K562 (cell line): ENCODE measurements around the gene FAM24A. TPM values are rescaled to one million over a fixed set of nuclear protein-coding genes. Genes with fewer than 3 reads are reported as not detected.

ENCODE experiments used
- ATAC-seq: fragments of 200-7000 bp; cut with Tn5 transposase; 3 replicates; pipeline ENCODE4 v1.9.1; 2020; ENCODE audit warnings: moderate library complexity
- BruUV-seq: library from RNA; stranded (reverse); fragments of 400-500 nt; replicated peaks from 2 replicates; lab custom pipeline; 2021; lab: Mats Ljungman, UMichigan
- CTCF ChIA-PET: fragments of 300-600 bp; formaldehyde crosslinking; extraction: SDS; loops from one replicate; lab custom pipeline; 2021; ENCODE audit warnings: low intra/inter-chr PET ratio; lab: Yijun Ruan, JAX
- POLR2A ChIA-PET: fragments of 300-600, 350-650 bp; sonication (Branson Sonifier 250); formaldehyde crosslinking; extraction: SDS; loops from one replicate; lab custom pipeline; 2021; ENCODE audit warnings: antibody characterized with exemption, inconsistent platforms; lab: Yijun Ruan, JAX
- DNase-seq, 4 experiments: peaks; one replicate each; pipeline versions ENCODE4 v3.0.0 to v3.0.0-alpha.2; 2011 to 2018; ENCODE audit warnings: low spot score in 3 of 4, mixed read lengths in 3 of 4; ENCODE audit errors: extremely low read depth in 1 of 4
- FAIRE-seq: peaks from 2 replicates; lab custom pipeline; 2011; peaks lifted over from hg19 to GRCh38; lab: Jason Lieb, UNC
- H2AFZ ChIP-seq: 2 replicates; pipeline ENCODE4 v1.6.0; 2011; ENCODE audit warnings: low read depth, low read length, control low read depth, inconsistent platforms
- H3K27ac ChIP-seq: fragments of 200-600 bp; 3 replicates; pipeline ENCODE4 v1.8.0; 2011; ENCODE audit warnings: low read depth, mild to moderate bottlenecking, control low read depth, inconsistent platforms, low read length, moderate library complexity, mixed read lengths; ENCODE audit errors: extremely low read depth
- H3K27me3 ChIP-seq, 2 experiments: fragments of 300-600 bp in 1 of 2; 2 replicates in 1 of 2; 3 replicates in 1 of 2; pipeline versions ENCODE4 v1.6.0 to v1.8.0; 2011; ENCODE audit warnings: inconsistent platforms in 2 of 2, low read length in 2 of 2, mild to moderate bottlenecking in 1 of 2, mixed read lengths in 1 of 2, moderate library complexity in 1 of 2; ENCODE audit not compliant: control insufficient read depth in 2 of 2, insufficient read depth in 2 of 2
- H3K36me3 ChIP-seq: fragments of 300-600 bp; 3 replicates; pipeline ENCODE4 v1.8.0; 2011; ENCODE audit warnings: mild to moderate bottlenecking, low read length, inconsistent platforms; ENCODE audit not compliant: control insufficient read depth, insufficient read depth
- H3K4me1 ChIP-seq, 2 experiments: fragments of 200-600 bp in 1 of 2; replicated peaks in 1 of 2; 2 replicates in 1 of 2; 3 replicates in 1 of 2; pipeline versions ENCODE4 v1.5.1 to v1.8.0; 2011; ENCODE audit warnings: inconsistent platforms in 2 of 2, low read length in 2 of 2, mild to moderate bottlenecking in 1 of 2, mixed read lengths in 1 of 2, moderate library complexity in 1 of 2; ENCODE audit not compliant: control insufficient read depth in 2 of 2, insufficient read depth in 2 of 2
- H3K4me2 ChIP-seq: 2 replicates; pipeline ENCODE4 v1.6.1; 2011; ENCODE audit warnings: low read length, control low read depth, inconsistent platforms, mixed read lengths; ENCODE audit not compliant: insufficient read depth
- H3K4me3 ChIP-seq: fragments of 200-600 bp; sonication (generic), shearing (Covaris generic); 2 replicates; pipeline ENCODE4 v1.5.1; 2016; ENCODE audit warnings: control low read depth, inconsistent platforms
- H3K79me2 ChIP-seq: fragments of 200-600 bp; 3 replicates; pipeline ENCODE4 v1.8.0; 2011; ENCODE audit warnings: low read length, inconsistent platforms; ENCODE audit not compliant: control insufficient read depth, insufficient read depth
- H3K9ac ChIP-seq, 2 experiments: 2 replicates each; pipeline versions ENCODE4 v1.6.0 to v1.6.1; 2011; ENCODE audit warnings: low read depth in 2 of 2, low read length in 2 of 2, control low read depth in 1 of 2, inconsistent platforms in 1 of 2, mild to moderate bottlenecking in 1 of 2, mixed read lengths in 1 of 2; ENCODE audit not compliant: insufficient read depth in 1 of 2
- H3K9me1 ChIP-seq: one replicate; pipeline ENCODE4 v1.6.0; 2011; ENCODE audit warnings: inconsistent platforms, mild to moderate bottlenecking, low read length, moderate library complexity; ENCODE audit not compliant: control insufficient read depth, insufficient read depth
- H3K9me3 ChIP-seq: replicated peaks from 2 replicates; pipeline ENCODE4 v1.5.1; 2011; ENCODE audit warnings: low read depth, low read length, inconsistent platforms; ENCODE audit not compliant: control insufficient read depth, insufficient read depth
- H4K20me1 ChIP-seq: replicated peaks from 2 replicates; pipeline ENCODE4 v1.6.1; 2011; ENCODE audit warnings: low read length, inconsistent platforms, mixed read lengths; ENCODE audit not compliant: control insufficient read depth, insufficient read depth
- DDX20 ChIP-seq: fragments of 450-650 bp; IDR thresholded peaks from 2 replicates; pipeline ENCODE4 v1.6.1; 2016; ENCODE audit warnings: missing genetic modification characterization, low read depth, mild to moderate bottlenecking, missing compliant biosample characterization, moderate library complexity
- EHMT2 ChIP-seq: fragments of 450-650 bp; IDR thresholded peaks from 2 replicates; pipeline ENCODE4 v1.6.1; 2018; ENCODE audit warnings: antibody characterized with exemption
- KAT2B ChIP-seq: IDR thresholded peaks from one replicate; pipeline ENCODE4 v1.6.1; 2012; ENCODE audit warnings: low read depth, mild to moderate bottlenecking, control low read depth, inconsistent platforms, low read length, moderate library complexity
- WGBS: fragments of 100-300 bp; shearing (Covaris generic); methylation state at CpG from one replicate; pipeline ENCODE4 v1.1.6; 2016; ENCODE audit warnings: low coverage, mixed read lengths; ENCODE audit not compliant: insufficient coverage; ENCODE audit errors: missing lambda C conversion rate; 5-methylcytosine and 5-hydroxymethylcytosine counted together
- in situ Hi-C: fragments of 300-500 bp; cut with MboI; formaldehyde crosslinking; loops from 4 replicates; pipeline ENCODE4 v1.15.0; 2018; ENCODE audit warnings: inconsistent platforms, mixed read lengths
- intact Hi-C: fragments of 100-400 bp; cut with micrococcal nuclease; formaldehyde crosslinking; loops from 2 replicates; pipeline ENCODE4 v1.14.2; 2022
- polyA plus RNA-seq, 8 experiments: library from polyadenylated mRNA; depleted of rRNA in 4 of 8; stranded (reverse) in 5 of 8; unstranded in 3 of 8; fragments of >200 nt; fragmentation: Nextera tagmentation in 2 of 8; fragmentation: Illumina TruSeq in 1 of 8; extraction: Ambion mirVana in 2 of 8; extraction: Trizol in 1 of 8; gene quantifications; 2 replicates each; pipeline versions ENCODE4 v1.2.1 to v1.2.3, GENCODE V29; 2011 to 2014; ENCODE audit warnings: inconsistent platforms in 1 of 8, missing spikeins in 1 of 8
- total RNA-seq, 7 experiments: library from RNA; depleted of rRNA in 6 of 7; stranded (reverse); fragments of >200 nt in 6 of 7; fragmentation: Illumina TruSeq in 2 of 7; extraction: Trizol in 2 of 7; gene quantifications; 2 replicates each; pipeline versions ENCODE4 v1.2.1 to v1.2.3, GENCODE V29; 2011 to 2021; ENCODE audit warnings: low replicate concordance in 1 of 7
- TF ChIP-seq, protein P1 (sequence below): sonication (generic); formaldehyde crosslinking; IDR thresholded peaks from 2 replicates; pipeline ENCODE4 v1.8.1; 2022; ENCODE audit warnings: missing genetic modification reagents
- TF ChIP-seq, protein P2 (sequence below): sonication (generic); formaldehyde crosslinking; IDR thresholded peaks from 2 replicates; pipeline ENCODE4 v1.8.0; 2023; ENCODE audit warnings: mild to moderate bottlenecking, missing genetic modification reagents
- TF ChIP-seq, protein P3 (sequence below): fragments of 250-450 bp; sonication (Bioruptor Pico); IDR thresholded peaks from 2 replicates; pipeline ENCODE4 v1.8.0; 2021; ENCODE audit warnings: borderline replicate concordance, mild to moderate bottlenecking, moderate library complexity; ENCODE audit not compliant: poor library complexity, severe bottlenecking
- TF ChIP-seq, protein P4 (sequence below): fragments of 250-450 bp; sonication (Bioruptor Pico); IDR thresholded peaks from 2 replicates; pipeline ENCODE4 v1.5.0; 2020; ENCODE audit warnings: mild to moderate bottlenecking, borderline replicate concordance
- TF ChIP-seq, protein P5 (sequence below), 2 experiments: IDR thresholded peaks; 2 replicates each; pipeline ENCODE4 v1.6.1; 2012; ENCODE audit warnings: improper control_type of control experiment in 2 of 2, low read depth in 2 of 2, low read length in 2 of 2, borderline replicate concordance in 1 of 2
- TF ChIP-seq, protein P6 (sequence below): fragments of 450-650 bp; IDR thresholded peaks from 2 replicates; pipeline ENCODE4 v1.6.1; 2016; ENCODE audit warnings: missing biosample characterization, missing genetic modification characterization

FAM24A gene
- total and polyA plus RNA-seq, 9 of the 15 experiments (the other 6 are each of a cell fraction or from before 2014, with no cell fraction given) = not detected

DNA sequence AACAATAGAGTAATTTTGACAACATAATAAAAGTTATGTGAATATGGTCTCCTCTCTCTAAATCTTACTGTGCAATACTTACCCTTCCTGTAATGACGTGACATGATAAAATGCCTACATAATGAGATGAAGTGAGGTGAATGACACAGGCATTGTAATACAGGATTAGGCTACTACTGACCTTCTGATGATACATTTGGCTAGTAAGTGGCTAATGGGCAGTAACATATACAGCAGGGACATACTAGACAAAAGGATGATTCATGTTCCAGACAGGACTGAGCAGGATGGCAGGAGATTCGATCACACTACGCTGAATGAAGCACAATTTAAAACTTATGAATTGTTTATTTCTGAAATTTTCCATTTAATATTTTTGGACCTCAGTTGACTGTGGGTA lies 38.9 kb downstream of the FAM24A start:
- H3K9ac ChIP-seq = no peak overlapping the region
- H3K9me3 ChIP-seq = no peaks in the 10 kb centered on the region
- H3K4me2 ChIP-seq = no peak overlapping the region
- BruUV-seq = no TSS peak
- ATAC-seq (no peak), DNase-seq (no peak), FAIRE-seq (no peak)
- POLR2A ChIA-PET = no interaction called here
- intact Hi-C loops = no loop called here
- in situ Hi-C loops = no loop called here
- no peaks in the 10 kb centered on the region for H3K27me3 ChIP-seq
- H3K27ac ChIP-seq = no peak overlapping the region
- CTCF ChIA-PET = no interaction called here
- no peaks in the 10 kb centered on the region for H3K9me1 ChIP-seq
- peaks cover 0 to 5% of the 10 kb centered on the region in 2 experiments; a peak in 3 of 5 replicates for H3K4me1 ChIP-seq
- peaks cover 42% of the 10 kb centered on the region; the same call in 1 of the 3 replicates for H3K36me3 ChIP-seq
- no peak overlapping the region for H3K4me3 ChIP-seq
- peaks cover 16% of the 10 kb centered on the region for H3K79me2 ChIP-seq
- H2AFZ ChIP-seq = no peak overlapping the region
- no peaks in the 10 kb centered on the region for H4K20me1 ChIP-seq
- 93% methylated on average over 3 of the region's 3 CpGs for WGBS
- TF ChIP-seq, protein P1, sequence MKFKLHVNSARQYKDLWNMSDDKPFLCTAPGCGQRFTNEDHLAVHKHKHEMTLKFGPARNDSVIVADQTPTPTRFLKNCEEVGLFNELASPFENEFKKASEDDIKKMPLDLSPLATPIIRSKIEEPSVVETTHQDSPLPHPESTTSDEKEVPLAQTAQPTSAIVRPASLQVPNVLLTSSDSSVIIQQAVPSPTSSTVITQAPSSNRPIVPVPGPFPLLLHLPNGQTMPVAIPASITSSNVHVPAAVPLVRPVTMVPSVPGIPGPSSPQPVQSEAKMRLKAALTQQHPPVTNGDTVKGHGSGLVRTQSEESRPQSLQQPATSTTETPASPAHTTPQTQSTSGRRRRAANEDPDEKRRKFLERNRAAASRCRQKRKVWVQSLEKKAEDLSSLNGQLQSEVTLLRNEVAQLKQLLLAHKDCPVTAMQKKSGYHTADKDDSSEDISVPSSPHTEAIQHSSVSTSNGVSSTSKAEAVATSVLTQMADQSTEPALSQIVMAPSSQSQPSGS (CRISPR knock-in tag) = no peak
- TF ChIP-seq, protein P2, sequence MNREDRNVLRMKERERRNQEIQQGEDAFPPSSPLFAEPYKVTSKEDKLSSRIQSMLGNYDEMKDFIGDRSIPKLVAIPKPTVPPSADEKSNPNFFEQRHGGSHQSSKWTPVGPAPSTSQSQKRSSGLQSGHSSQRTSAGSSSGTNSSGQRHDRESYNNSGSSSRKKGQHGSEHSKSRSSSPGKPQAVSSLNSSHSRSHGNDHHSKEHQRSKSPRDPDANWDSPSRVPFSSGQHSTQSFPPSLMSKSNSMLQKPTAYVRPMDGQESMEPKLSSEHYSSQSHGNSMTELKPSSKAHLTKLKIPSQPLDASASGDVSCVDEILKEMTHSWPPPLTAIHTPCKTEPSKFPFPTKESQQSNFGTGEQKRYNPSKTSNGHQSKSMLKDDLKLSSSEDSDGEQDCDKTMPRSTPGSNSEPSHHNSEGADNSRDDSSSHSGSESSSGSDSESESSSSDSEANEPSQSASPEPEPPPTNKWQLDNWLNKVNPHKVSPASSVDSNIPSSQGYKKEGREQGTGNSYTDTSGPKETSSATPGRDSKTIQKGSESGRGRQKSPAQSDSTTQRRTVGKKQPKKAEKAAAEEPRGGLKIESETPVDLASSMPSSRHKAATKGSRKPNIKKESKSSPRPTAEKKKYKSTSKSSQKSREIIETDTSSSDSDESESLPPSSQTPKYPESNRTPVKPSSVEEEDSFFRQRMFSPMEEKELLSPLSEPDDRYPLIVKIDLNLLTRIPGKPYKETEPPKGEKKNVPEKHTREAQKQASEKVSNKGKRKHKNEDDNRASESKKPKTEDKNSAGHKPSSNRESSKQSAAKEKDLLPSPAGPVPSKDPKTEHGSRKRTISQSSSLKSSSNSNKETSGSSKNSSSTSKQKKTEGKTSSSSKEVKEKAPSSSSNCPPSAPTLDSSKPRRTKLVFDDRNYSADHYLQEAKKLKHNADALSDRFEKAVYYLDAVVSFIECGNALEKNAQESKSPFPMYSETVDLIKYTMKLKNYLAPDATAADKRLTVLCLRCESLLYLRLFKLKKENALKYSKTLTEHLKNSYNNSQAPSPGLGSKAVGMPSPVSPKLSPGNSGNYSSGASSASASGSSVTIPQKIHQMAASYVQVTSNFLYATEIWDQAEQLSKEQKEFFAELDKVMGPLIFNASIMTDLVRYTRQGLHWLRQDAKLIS (CRISPR knock-in tag) = no peak
- TF ChIP-seq, protein P3, sequence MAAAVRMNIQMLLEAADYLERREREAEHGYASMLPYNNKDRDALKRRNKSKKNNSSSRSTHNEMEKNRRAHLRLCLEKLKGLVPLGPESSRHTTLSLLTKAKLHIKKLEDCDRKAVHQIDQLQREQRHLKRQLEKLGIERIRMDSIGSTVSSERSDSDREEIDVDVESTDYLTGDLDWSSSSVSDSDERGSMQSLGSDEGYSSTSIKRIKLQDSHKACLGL (CRISPR knock-in tag) = no peak
- TF ChIP-seq, protein P4, sequence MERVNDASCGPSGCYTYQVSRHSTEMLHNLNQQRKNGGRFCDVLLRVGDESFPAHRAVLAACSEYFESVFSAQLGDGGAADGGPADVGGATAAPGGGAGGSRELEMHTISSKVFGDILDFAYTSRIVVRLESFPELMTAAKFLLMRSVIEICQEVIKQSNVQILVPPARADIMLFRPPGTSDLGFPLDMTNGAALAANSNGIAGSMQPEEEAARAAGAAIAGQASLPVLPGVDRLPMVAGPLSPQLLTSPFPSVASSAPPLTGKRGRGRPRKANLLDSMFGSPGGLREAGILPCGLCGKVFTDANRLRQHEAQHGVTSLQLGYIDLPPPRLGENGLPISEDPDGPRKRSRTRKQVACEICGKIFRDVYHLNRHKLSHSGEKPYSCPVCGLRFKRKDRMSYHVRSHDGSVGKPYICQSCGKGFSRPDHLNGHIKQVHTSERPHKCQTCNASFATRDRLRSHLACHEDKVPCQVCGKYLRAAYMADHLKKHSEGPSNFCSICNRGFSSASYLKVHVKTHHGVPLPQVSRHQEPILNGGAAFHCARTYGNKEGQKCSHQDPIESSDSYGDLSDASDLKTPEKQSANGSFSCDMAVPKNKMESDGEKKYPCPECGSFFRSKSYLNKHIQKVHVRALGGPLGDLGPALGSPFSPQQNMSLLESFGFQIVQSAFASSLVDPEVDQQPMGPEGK (CRISPR knock-in tag) = no peak
- TF ChIP-seq DDX20 (no peak), EHMT2 (no peak), KAT2B (no peak)
- TF ChIP-seq, protein P5, sequence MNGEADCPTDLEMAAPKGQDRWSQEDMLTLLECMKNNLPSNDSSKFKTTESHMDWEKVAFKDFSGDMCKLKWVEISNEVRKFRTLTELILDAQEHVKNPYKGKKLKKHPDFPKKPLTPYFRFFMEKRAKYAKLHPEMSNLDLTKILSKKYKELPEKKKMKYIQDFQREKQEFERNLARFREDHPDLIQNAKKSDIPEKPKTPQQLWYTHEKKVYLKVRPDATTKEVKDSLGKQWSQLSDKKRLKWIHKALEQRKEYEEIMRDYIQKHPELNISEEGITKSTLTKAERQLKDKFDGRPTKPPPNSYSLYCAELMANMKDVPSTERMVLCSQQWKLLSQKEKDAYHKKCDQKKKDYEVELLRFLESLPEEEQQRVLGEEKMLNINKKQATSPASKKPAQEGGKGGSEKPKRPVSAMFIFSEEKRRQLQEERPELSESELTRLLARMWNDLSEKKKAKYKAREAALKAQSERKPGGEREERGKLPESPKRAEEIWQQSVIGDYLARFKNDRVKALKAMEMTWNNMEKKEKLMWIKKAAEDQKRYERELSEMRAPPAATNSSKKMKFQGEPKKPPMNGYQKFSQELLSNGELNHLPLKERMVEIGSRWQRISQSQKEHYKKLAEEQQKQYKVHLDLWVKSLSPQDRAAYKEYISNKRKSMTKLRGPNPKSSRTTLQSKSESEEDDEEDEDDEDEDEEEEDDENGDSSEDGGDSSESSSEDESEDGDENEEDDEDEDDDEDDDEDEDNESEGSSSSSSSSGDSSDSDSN (IDR thresholded peaks at IDR 0.05; ENCODE audit: borderline replicate concordance in 1 of 2, low read depth in 2 of 2, low read length in 2 of 2) = no peak
- TF ChIP-seq, protein P6, sequence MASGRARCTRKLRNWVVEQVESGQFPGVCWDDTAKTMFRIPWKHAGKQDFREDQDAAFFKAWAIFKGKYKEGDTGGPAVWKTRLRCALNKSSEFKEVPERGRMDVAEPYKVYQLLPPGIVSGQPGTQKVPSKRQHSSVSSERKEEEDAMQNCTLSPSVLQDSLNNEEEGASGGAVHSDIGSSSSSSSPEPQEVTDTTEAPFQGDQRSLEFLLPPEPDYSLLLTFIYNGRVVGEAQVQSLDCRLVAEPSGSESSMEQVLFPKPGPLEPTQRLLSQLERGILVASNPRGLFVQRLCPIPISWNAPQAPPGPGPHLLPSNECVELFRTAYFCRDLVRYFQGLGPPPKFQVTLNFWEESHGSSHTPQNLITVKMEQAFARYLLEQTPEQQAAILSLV (tag) = no peak
